Panc1 (cell line): Measurements from ENCODE around the gene UBFD1. TPM values are rescaled to one million over a fixed set of nuclear protein-coding genes. Genes with fewer than 3 reads are reported as not detected.

Experiments
- ATAC-seq: fragments of 200-7000 bp; cut with Tn5 transposase; 2 replicates; pipeline ENCODE4 v1.9.1; 2020; ENCODE audit warnings: mild to moderate bottlenecking, moderate library complexity
- BruUV-seq: library from RNA; stranded (reverse); fragments of 400-500 nt; replicated peaks from 2 replicates; lab custom pipeline; 2021; lab: Mats Ljungman, UMichigan
- CTCF ChIA-PET: fragments of 300-600 bp; sonication (Branson Sonifier 250); formaldehyde crosslinking; loops from one replicate; lab custom pipeline; 2022; ENCODE audit warnings: antibody characterized with exemption; lab: Charles Lee
- POLR2A ChIA-PET: fragments of 300-600 bp; sonication (Branson Sonifier 250); formaldehyde crosslinking; loops from one replicate; lab custom pipeline; 2022; ENCODE audit warnings: antibody characterized with exemption; lab: Charles Lee
- DNase-seq: peaks from one replicate; pipeline ENCODE4 v3.0.0-alpha.2; 2010; ENCODE audit warnings: low read depth, low spot score
- H3K27ac ChIP-seq: 2 replicates; pipeline ENCODE4 v1.5.1; 2011; ENCODE audit warnings: mild to moderate bottlenecking, low read length, inconsistent platforms
- H3K27me3 ChIP-seq: fragments of 200-500 bp; sonication (Bioruptor generic); 2 replicates; pipeline ENCODE4 v1.6.0; 2014; ENCODE audit warnings: low read length, inconsistent platforms; ENCODE audit not compliant: control insufficient read depth, insufficient read depth
- H3K36me3 ChIP-seq: fragments of 200-500 bp; sonication (Bioruptor generic); 2 replicates; pipeline ENCODE4 v1.5.1; 2014; ENCODE audit warnings: inconsistent platforms, mild to moderate bottlenecking, low read length, moderate library complexity; ENCODE audit not compliant: control insufficient read depth, insufficient read depth
- H3K4me1 ChIP-seq: 2 replicates; pipeline ENCODE4 v1.5.1; 2011; ENCODE audit warnings: inconsistent platforms, mild to moderate bottlenecking, low read length, moderate library complexity; ENCODE audit not compliant: control insufficient read depth, insufficient read depth
- H3K4me3 ChIP-seq, 2 experiments: 2 replicates each; pipeline ENCODE4 v1.5.1; 2011 to 2012; ENCODE audit warnings: low read depth in 2 of 2, low read length in 2 of 2, mild to moderate bottlenecking in 2 of 2, inconsistent platforms in 1 of 2, moderate library complexity in 1 of 2
- H3K9me3 ChIP-seq: fragments of 200-500 bp; sonication (Bioruptor generic); 2 replicates; pipeline ENCODE4 v1.5.1; 2014; ENCODE audit warnings: low read depth, mild to moderate bottlenecking, inconsistent platforms, low read length, moderate library complexity; ENCODE audit not compliant: control insufficient read depth, insufficient read depth
- CTCF ChIP-seq: fragments of 450-650 bp; IDR thresholded peaks from 2 replicates; pipeline ENCODE4 v1.5.1; 2017; ENCODE audit warnings: mild to moderate bottlenecking
- POLR2AphosphoS5 ChIP-seq: IDR thresholded peaks from 2 replicates; pipeline ENCODE4 v1.6.1; 2012; ENCODE audit warnings: mild to moderate bottlenecking, low read depth, low read length, moderate library complexity
- REST ChIP-seq, 2 experiments: IDR thresholded peaks; 2 replicates each; pipeline ENCODE4 v1.6.1; 2011 to 2012; ENCODE audit warnings: low read depth in 2 of 2, control low read depth in 1 of 2, low read length in 1 of 2, mild to moderate bottlenecking in 1 of 2, moderate library complexity in 1 of 2; ENCODE audit not compliant: insufficient read depth in 1 of 2
- SIN3A ChIP-seq: IDR thresholded peaks from 2 replicates; pipeline ENCODE4 v1.6.1; 2012; ENCODE audit warnings: low read depth, mild to moderate bottlenecking, low read length, moderate library complexity, borderline replicate concordance; ENCODE audit not compliant: insufficient read depth
- TCF7L2 ChIP-seq: IDR thresholded peaks from 2 replicates; pipeline ENCODE4 v1.6.1; 2011; ENCODE audit warnings: mild to moderate bottlenecking, low read depth, low read length, inconsistent platforms
- in situ Hi-C: cut with HindIII; loops from 2 replicates; pipeline ENCODE4 v1.10.0; 2016; ENCODE audit warnings: low sequenced_read_pairs, low pct_unique_long_range_greater_than_20kb
- intact Hi-C: fragments of 100-400 bp; cut with micrococcal nuclease; formaldehyde crosslinking; loops from one replicate; pipeline ENCODE4 v1.10.0; 2022; ENCODE audit not compliant: unreplicated experiment
- total RNA-seq: library from RNA; stranded (reverse); gene quantifications from one replicate; pipeline ENCODE4 v1.2.1, GENCODE V29; 2021; ENCODE audit not compliant: unreplicated experiment

Gene UBFD1
- total RNA-seq, 1 experiment from 2014 or later: 102 TPM

- no peaks in the 10 kb centered on the region for H3K9me3 ChIP-seq
- H3K4me1 ChIP-seq: peaks cover 8% of the 10 kb centered on the region
- ChIA-PET CTCF (no interaction called here), POLR2A (no interaction called here)
- no peak overlapping the region for H3K4me3 ChIP-seq
- no TSS peak for BruUV-seq
- ATAC-seq (no peak), DNase-seq (no peak)
- no peaks in the 10 kb centered on the region for H3K27me3 ChIP-seq
- H3K36me3 ChIP-seq: 0 out of 2 replicates have a peak, but pooled peaks cover 5% of the 10 kb centered on the region
- intact Hi-C loops: no loop called here
- no peak overlapping the region for H3K27ac ChIP-seq
- in situ Hi-C loops: no loop called here
- no peak for TF ChIP-seq SIN3A
- no peak for TF ChIP-seq TCF7L2
- no peak for TF ChIP-seq REST (IDR thresholded peaks at IDR 0.05; ENCODE audit: insufficient read depth in 1 of 2, low read depth in 2 of 2, low read length in 1 of 2)
- TF ChIP-seq POLR2AphosphoS5: no peak
- TF ChIP-seq CTCF: no peak
Measured at GRCh38 chr16:23611936-23612335, 54.4 kb downstream of the UBFD1 start.

- no TSS peak for BruUV-seq
- no peak overlapping the region for H3K27ac ChIP-seq
- H3K27me3 ChIP-seq: no peaks in the 10 kb centered on the region
- H3K9me3 ChIP-seq: no peaks in the 10 kb centered on the region
- H3K4me1 ChIP-seq: no peaks in the 10 kb centered on the region
- CTCF ChIA-PET: no interaction called here
- ATAC-seq: no peak
- in situ Hi-C loops: no loop called here
- no peak for TF ChIP-seq SIN3A
- TF ChIP-seq TCF7L2: no peak
- intact Hi-C loops: no loop called here
- H3K4me3 ChIP-seq: no peak overlapping the region
- DNase-seq: no peak
- H3K36me3 ChIP-seq: 0 out of 2 replicates have a peak, but pooled peaks cover 3% of the 10 kb centered on the region
- POLR2A ChIA-PET: no interaction called here
Measured at GRCh38 chr16:23615805-23616204, 58.3 kb downstream of the UBFD1 start.

Other genes with a start within 250 kb of the UBFD1 start
- gene COG7, start 104.5 kb upstream of the UBFD1 start, total RNA-seq: 25.3 TPM
- 100 TPM for gene GGA2, start 47.2 kb upstream of the UBFD1 start, total RNA-seq
- 31.3 TPM for gene EARS2, start 377 bp upstream of the UBFD1 start, total RNA-seq
- 166 TPM for gene NDUFAB1, start 38.6 kb downstream of the UBFD1 start, total RNA-seq
- 21.7 TPM for gene PALB2, start 83.6 kb downstream of the UBFD1 start, total RNA-seq
- gene DCTN5, start 83.7 kb downstream of the UBFD1 start, total RNA-seq: 72.9 TPM
- gene PLK1, start 121.2 kb downstream of the UBFD1 start, total RNA-seq: 94.8 TPM
- not detected for gene ERN2, start 155.5 kb downstream of the UBFD1 start, total RNA-seq
- gene CHP2, start 197.3 kb downstream of the UBFD1 start, total RNA-seq: not detected